Hepatocyte (in vitro differentiated cells): ENCODE data around the gene PRORP. TPM values are rescaled to one million over a fixed set of nuclear protein-coding genes. Genes with fewer than 3 reads are reported as not detected.

Source experiments
- DNase-seq: peaks from one replicate; pipeline ENCODE4 v3.0.0-alpha.2; 2016; ENCODE audit warnings: low spot score
- H2AFZ ChIP-seq: fragments of 200-600 bp; sonication (generic); 2 replicates; pipeline ENCODE4 v1.6.0; 2016; ENCODE audit warnings: antibody characterized with exemption, mild to moderate bottlenecking
- H3K27ac ChIP-seq: fragments of 200-600 bp; sonication (generic); 2 replicates; pipeline ENCODE4 v1.5.1; 2016; ENCODE audit warnings: mild to moderate bottlenecking
- H3K27me3 ChIP-seq: fragments of 200-600 bp; sonication (generic); 2 replicates; pipeline ENCODE4 v1.6.1; 2016
- H3K36me3 ChIP-seq: fragments of 200-600 bp; sonication (generic); replicated peaks from 2 replicates; pipeline ENCODE4 v1.5.1; 2016; ENCODE audit warnings: low read depth; ENCODE audit not compliant: insufficient read depth
- H3K4me1 ChIP-seq: fragments of 200-600 bp; sonication (generic); 2 replicates; pipeline ENCODE4 v1.5.1; 2016; ENCODE audit warnings: mild to moderate bottlenecking, moderate library complexity; ENCODE audit not compliant: insufficient read depth
- H3K4me2 ChIP-seq: fragments of 200-600 bp; sonication (generic); 2 replicates; pipeline ENCODE4 v1.6.0; 2016
- H3K4me3 ChIP-seq: fragments of 200-600 bp; sonication (generic); 2 replicates; pipeline ENCODE4 v1.5.1; 2016; ENCODE audit warnings: mild to moderate bottlenecking
- H3K79me2 ChIP-seq: fragments of 200-600 bp; sonication (generic); 2 replicates; pipeline ENCODE4 v1.6.0; 2017; ENCODE audit warnings: mild to moderate bottlenecking
- H3K9me2 ChIP-seq: fragments of 200-600 bp; sonication (generic); replicated peaks from 2 replicates; pipeline ENCODE4 v1.6.0; 2017; ENCODE audit warnings: mild to moderate bottlenecking; ENCODE audit not compliant: insufficient read depth
- H3K9me3 ChIP-seq: fragments of 200-600 bp; sonication (generic); 2 replicates; pipeline ENCODE4 v1.5.1; 2016; ENCODE audit warnings: low read depth, mild to moderate bottlenecking
- H4K20me1 ChIP-seq: fragments of 200-600 bp; sonication (generic); 2 replicates; pipeline ENCODE4 v1.6.0; 2016; ENCODE audit warnings: mild to moderate bottlenecking; ENCODE audit not compliant: insufficient read depth, poor library complexity, severe bottlenecking
- CTCF ChIP-seq: fragments of 200-600 bp; sonication (generic); IDR thresholded peaks from 2 replicates; pipeline ENCODE4 v1.5.1; 2016; ENCODE audit warnings: antibody characterized with exemption, mild to moderate bottlenecking; ENCODE audit not compliant: poor library complexity
- EZH2 ChIP-seq: fragments of 200-600 bp; sonication (generic); IDR thresholded peaks from 2 replicates; pipeline ENCODE4 v1.6.1; 2016; ENCODE audit warnings: antibody characterized with exemption, mild to moderate bottlenecking, borderline replicate concordance
- EZH2phosphoT487 ChIP-seq: fragments of 200-600 bp; sonication (generic); IDR thresholded peaks from one replicate; pipeline ENCODE4 v1.6.1; 2018; ENCODE audit warnings: antibody characterized with exemption, mild to moderate bottlenecking, low read depth, moderate library complexity; ENCODE audit not compliant: unreplicated experiment, severe bottlenecking
- WGBS: methylation state at CpG from one replicate; pipeline ENCODE4 v1.1.6; 2016; ENCODE audit warnings: low lambda C conversion rate; ENCODE audit errors: missing lambda C conversion rate; 5-methylcytosine and 5-hydroxymethylcytosine counted together
- polyA plus RNA-seq: library from polyadenylated mRNA; unstranded; fragments of >200 nt; fragmentation: Nextera tagmentation; extraction: Ambion mirVana; gene quantifications from 2 replicates; pipeline ENCODE4 v1.2.1, GENCODE V29; 2016
- total RNA-seq: library from RNA; depleted of rRNA; stranded (reverse); fragments of >200 nt; gene quantifications from 2 replicates; pipeline ENCODE4 v1.2.3, GENCODE V29; 2014

PRORP gene
- total and polyA plus RNA-seq, 2 experiments from 2014 or later, result 19.8 to 48.2 TPM

- Histone ChIP-seq H3K9me2 (no peaks in the 10 kb centered on the region), H4K20me1 (no peaks in the 10 kb centered on the region), H3K4me3 (peak overlapping the region; percentile 53), H3K36me3 (no peaks in the 10 kb centered on the region), H3K4me1 (peaks cover 23% of the 10 kb centered on the region), H3K9me3 (no peaks in the 10 kb centered on the region), H2AFZ (peak overlapping the region; percentile 79), H3K27ac (peak overlapping the region; percentile 99), H3K4me2 (peak overlapping the region; percentile 89), H3K79me2 (peaks cover 56% of the 10 kb centered on the region), H3K27me3 (no peaks in the 10 kb centered on the region)
- no peak for TF ChIP-seq EZH2phosphoT487
- TF ChIP-seq CTCF, result no peak
- no peak for TF ChIP-seq EZH2
- DNase-seq, result peak; percentile 62
- 6% methylated on average over 23 of the region's 23 CpGs for WGBS
Observed at GRCh38 chr14:35122696-35123387, 490 bp downstream of the PRORP start.

- Histone ChIP-seq H2AFZ (peak overlapping the region; percentile 79), H3K79me2 (peaks cover 57% of the 10 kb centered on the region), H3K9me2 (no peaks in the 10 kb centered on the region), H4K20me1 (no peaks in the 10 kb centered on the region), H3K27ac (peak overlapping the region; percentile 99), H3K4me2 (peak overlapping the region; percentile 89), H3K4me3 (peak overlapping the region; percentile 53), H3K36me3 (no peaks in the 10 kb centered on the region), H3K4me1 (peaks cover 23% of the 10 kb centered on the region), H3K27me3 (no peaks in the 10 kb centered on the region), H3K9me3 (no peaks in the 10 kb centered on the region)
- 46% methylated on average over 3 of the region's 3 CpGs for WGBS
- no peak for DNase-seq
- TF ChIP-seq EZH2 (no peak), CTCF (no peak), EZH2phosphoT487 (no peak)
Observed at GRCh38 chr14:35123388-35123703, 994 bp downstream of the PRORP start.

- Histone ChIP-seq H3K4me1 (peaks cover 23% of the 10 kb centered on the region), H3K9me3 (no peaks in the 10 kb centered on the region), H3K36me3 (no peaks in the 10 kb centered on the region), H2AFZ (no peak overlapping the region), H3K4me3 (no peak overlapping the region), H3K27ac (peak overlapping the region; percentile 99), H3K79me2 (peaks cover 64% of the 10 kb centered on the region), H3K9me2 (no peaks in the 10 kb centered on the region), H3K4me2 (peak overlapping the region; percentile 89), H4K20me1 (no peaks in the 10 kb centered on the region), H3K27me3 (no peaks in the 10 kb centered on the region)
- peak; percentile 0 for DNase-seq
- 90% methylated on average over 1 of the region's 1 CpG for WGBS
- TF ChIP-seq EZH2, result no peak
Observed at GRCh38 chr14:35124127-35124526, 1.8 kb downstream of the PRORP start.

- Histone ChIP-seq H3K27ac (no peak overlapping the region), H4K20me1 (no peaks in the 10 kb centered on the region), H3K27me3 (no peaks in the 10 kb centered on the region), H3K36me3 (no peaks in the 10 kb centered on the region), H3K9me2 (no peaks in the 10 kb centered on the region), H3K4me1 (no peaks in the 10 kb centered on the region), H3K4me3 (no peak overlapping the region), H3K4me2 (no peak overlapping the region), H3K79me2 (peaks cover 33% of the 10 kb centered on the region), H3K9me3 (no peaks in the 10 kb centered on the region), H2AFZ (no peak overlapping the region)
- TF ChIP-seq EZH2phosphoT487, result no peak
- peak; percentile 2 for DNase-seq
- 76% methylated on average over 6 of the region's 6 CpGs for WGBS
Observed at GRCh38 chr14:35133542-35134328, 11.4 kb downstream of the PRORP start.
